Measurements from ENCODE around the gene SET.
"Not testable (repeated sequence)": the region's sequence is repeated elsewhere in the genome, so short reads cannot be mapped to it uniquely, and the experiment has no call there.

SET gene, protein sequence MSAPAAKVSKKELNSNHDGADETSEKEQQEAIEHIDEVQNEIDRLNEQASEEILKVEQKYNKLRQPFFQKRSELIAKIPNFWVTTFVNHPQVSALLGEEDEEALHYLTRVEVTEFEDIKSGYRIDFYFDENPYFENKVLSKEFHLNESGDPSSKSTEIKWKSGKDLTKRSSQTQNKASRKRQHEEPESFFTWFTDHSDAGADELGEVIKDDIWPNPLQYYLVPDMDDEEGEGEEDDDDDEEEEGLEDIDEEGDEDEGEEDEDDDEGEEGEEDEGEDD

DNA sequence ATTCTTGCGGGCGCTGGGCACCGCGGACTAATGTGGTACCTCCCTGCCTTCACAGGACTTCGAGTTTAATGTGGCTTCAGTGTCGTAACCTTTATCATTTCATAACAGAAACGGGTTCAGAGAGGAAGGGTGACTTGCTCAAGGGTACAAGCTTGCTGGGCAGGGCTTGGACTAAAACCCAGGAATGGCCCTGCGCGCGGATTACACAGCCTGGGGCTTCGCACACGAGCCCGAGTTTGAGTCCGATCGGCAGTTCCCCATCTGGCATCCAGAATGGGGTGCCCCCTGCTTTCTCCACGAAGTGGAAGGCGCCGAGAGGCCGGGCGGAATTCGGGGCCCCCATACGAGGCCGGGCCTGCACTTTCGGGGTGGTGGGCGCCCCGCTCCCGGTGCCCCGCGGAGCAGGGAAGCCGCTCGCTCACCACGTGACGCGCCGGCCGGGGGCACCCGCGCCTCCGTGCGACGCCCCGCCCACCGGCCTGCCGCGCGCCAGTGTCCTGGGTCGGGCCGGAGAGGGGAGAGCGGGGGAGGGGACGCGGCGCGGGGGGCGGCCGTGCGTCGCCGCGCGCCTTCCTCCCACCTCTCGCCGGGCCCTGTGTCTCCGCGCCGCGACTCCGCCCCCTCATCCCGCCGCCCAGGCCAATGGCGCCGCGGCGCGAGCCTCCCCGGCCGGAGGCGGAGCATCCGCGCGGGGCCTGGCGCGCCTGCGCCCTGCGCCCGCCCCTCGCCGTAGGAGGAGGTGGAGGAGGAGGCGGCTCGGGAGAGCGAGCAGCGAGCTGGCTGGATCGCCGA lies at the start of gene SET:
SET (plus strand) TSS at position 722 of the 792 bp plus-strand sequence. CDS start 361 bp downstream, outside the sequence.
- DNase-seq, result peak; percentile 98

DNA sequence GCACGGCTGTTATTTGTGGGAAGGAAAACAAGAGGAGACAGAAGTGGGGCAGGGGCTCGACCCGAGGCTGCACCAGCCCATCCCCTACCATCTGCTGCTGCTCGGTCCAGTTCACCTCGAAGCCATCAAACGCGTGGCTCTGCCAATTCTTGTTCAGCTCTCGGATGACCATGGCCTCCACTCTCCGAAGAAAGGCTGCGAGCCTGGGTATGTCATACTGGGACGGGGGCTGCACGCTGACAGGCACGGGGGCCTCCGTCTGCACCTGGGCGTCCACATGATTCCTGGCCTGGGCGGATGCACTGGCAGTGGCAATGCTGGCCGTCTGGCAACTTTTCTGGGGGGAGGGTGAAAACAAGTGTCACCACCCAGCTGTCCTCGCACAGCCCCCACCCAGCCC lies 48.4 kb upstream of the SET start:
- no peak for DNase-seq

GRCh38 chr9:128642675-128643245 lies 46.3 kb upstream of the SET start:
- no peak for DNase-seq

DNA sequence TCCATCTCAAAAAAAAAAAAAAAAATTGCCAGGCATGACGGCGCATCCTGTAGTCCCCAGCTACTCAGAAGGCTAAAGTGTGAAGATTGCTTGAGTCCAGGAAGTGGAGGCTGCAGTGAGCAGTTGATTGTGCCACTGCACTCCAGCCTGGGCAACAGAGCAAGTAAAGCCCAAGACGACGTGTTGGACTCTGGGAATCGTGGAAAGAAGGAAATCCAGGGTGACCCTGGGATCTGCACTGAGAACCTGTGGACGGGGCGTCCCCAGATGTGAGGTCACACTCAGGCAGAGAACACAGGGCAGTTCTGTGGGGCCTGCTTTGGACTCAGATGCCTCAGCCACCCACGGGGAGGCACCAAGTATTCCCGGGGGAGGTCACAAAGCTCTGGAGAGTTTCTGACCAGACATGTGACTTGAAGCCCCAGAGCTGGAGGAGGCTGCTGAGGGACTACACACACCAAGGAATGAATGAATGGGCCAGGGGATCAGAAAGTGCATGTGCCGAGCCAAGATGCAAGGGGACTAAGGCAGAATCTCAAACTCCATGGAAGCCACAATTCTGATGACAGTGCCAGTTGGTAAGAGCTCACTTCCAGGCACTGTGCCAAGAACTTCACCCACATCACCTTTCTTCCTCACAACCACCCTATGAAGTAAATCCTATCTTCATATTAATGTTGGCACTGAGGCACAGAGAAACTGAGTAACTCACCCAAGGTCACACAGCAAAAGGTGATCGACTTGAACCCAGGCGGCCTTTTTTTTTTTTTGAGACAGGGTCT lies 45.3 kb upstream of the SET start:
- no peak for DNase-seq

DNA sequence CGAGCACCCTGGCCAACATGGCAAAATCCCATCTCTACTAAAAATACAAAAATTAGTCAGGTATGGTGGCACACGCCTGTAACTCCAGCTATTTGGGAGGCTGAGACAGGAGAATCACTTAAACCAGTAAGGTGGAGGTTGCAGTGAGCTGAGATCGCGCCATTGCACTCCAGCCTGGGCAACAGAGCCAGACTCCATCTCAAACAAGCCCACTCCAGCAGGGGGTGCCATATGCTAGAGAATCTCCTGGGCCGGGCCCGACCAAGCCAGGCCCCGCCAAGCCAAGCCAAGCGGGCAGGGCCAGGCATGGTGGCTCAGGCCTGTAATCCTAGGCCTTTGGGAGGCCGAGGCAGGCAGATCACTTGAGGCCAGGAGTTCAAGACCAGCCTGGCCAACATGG lies 40.8 kb upstream of the SET start:
- DNase-seq, result peak; percentile 38

GRCh38 chr9:128651798-128652197 lies 37.2 kb upstream of the SET start:
- no peak for DNase-seq

DNA sequence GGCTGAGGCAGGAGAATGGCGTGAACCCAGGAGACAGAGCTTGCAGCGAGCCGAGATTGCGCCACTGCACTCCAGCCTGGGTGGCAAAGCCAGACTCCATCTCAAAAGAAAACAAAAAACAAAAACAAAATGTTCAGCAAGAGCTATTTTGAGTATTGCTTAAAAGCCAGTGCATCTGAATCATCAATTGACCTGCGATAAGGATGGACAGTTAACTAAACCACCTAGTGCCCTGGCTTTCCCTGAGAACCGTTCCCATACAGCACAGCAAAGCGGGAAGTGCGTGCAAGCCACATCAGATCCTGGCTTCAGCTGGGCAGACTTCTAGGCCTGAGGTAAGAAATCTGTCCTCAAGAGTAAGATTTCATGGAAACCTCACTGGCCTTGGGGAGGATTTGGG lies 35.1 kb upstream of the SET start:
- no peak for DNase-seq

DNA sequence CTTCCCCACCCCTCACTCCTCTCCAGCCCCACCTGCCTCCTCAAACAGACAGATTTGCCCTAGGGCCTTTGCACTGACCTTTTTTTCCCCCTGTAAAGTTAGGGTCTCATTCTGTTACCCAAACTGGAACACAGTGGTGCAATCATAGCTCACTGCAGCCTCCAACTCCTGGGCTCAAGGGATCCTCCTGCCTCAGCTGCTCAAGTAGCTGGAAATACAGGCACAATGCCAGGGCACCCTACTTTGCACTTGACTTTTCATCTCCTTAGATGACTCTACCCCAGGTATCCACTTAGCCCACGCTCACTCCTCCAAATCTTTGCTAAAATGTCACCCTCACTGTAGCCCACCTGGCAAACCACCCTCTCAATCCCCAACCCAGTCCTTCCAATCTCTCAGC lies 34.5 kb upstream of the SET start:
- DNase-seq, result no peak

DNA sequence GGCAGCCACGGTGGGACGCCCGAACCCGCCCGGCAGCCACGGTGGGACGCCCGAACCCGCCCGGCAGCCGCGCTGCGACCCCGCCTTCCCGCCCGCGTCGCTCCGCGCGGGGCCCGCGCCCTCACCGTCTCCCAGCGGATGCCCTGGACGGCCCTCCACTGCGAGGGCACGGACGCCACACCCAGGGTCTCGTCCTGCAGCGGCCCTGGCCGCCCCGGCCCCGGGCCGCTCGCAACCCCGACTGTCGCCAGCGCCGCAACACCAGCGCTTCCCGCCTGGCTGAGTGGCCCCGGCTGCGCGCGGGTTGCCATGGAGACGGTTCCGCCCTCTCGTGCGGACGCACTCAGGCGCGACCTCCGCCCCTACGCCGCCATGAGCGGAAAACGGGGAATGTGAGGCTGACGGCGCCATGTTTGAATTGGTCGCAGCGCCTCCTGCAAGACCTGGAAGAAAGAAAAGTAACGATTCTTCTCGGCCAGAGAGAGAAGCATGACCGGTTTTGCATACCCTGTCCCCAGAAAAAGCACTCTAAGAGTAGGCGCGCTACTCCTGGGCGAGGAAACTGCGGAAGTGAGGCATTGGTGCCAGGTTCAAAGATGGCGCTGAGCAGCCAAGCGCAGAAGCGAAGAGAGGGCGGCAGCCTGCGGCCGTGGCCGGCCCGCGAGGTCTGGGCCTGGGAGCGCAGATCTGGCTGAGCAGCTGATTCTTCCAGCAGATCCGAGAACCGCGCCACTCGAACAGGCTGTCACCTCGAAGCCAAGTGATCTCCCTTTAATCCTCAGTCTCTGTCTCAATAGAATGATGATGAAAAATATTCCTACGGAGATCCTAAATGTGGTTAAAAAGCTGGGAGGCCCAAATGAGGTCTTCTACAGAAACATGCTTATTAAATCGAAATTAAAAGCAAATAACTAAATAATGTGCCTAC lies 32.3 kb upstream of the SET start, which contains the start of gene DYNC2I2:
DYNC2I2 (minus strand) TSS at position 432 of the 928 bp plus-strand sequence; CDS start at position 311, 121 bp downstream.
- DNase-seq, result peak; percentile 89

DNA sequence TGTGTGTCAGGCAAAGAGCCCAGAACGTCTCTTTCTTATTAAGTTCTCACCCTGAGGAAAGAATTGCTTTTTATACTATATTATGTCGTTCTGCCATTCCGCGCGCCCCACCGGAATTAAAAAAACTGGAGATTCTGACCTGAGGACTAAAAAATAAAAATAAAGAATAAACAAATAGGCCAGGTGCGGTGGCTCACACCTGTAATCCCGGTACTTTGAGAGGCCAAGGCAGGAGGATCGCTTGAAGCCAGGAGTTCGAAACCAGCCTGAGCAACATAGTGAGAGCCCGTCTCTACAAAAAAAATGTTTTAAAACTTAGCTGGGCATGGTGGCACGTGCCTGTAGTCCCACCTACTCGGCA lies 31.7 kb upstream of the SET start:
- no peak for DNase-seq

- DNase-seq, result no peak
These were observed 31.2 kb upstream of the SET start for GRCh38 chr9:128657796-128658195.

- DNase-seq, result not testable (repeated sequence)
These were observed 22.5 kb upstream of the SET start for GRCh38 chr9:128666481-128666941.

GRCh38 chr9:128669786-128670185 lies 19.2 kb upstream of the SET start:
- no peak for DNase-seq

DNA sequence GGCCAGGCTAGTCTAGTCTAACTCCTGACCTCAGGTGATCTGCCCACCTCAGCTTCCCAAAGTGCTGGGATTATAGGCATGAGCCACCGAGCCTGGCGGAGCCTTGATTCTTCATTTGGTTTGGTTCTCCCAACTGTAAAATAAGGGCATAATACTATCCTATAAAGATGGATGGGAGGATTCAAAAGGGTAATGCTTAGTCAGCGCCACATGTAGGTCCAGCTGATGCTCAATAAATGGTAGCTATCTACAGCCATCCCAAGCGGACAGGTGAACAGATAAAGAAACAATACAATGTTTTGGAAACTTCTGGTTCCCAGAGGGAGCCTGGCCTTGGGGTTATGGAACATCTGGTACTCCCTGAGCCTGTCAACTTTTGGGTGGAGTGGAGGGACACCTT lies 13.6 kb upstream of the SET start:
- no peak for DNase-seq

GRCh38 chr9:128677794-128678193 lies 11.2 kb upstream of the SET start:
- no peak for DNase-seq

- DNase-seq, result no peak
These were observed 5.5 kb upstream of the SET start for GRCh38 chr9:128683340-128684064.

DNA sequence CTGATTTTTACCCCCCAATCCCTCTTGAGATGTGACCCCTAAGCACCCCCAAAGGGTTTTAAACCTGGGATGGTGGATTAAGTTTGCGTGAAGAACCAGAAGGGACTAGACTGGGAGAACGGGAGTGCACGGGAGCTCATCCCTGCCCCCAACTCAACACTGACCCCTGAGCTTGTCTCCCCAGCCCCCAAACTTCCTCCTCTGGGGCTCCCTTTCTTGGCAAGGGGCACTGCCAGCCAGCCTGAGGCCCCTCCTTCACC lies 5.0 kb upstream of the SET start:
- DNase-seq, result no peak

DNA sequence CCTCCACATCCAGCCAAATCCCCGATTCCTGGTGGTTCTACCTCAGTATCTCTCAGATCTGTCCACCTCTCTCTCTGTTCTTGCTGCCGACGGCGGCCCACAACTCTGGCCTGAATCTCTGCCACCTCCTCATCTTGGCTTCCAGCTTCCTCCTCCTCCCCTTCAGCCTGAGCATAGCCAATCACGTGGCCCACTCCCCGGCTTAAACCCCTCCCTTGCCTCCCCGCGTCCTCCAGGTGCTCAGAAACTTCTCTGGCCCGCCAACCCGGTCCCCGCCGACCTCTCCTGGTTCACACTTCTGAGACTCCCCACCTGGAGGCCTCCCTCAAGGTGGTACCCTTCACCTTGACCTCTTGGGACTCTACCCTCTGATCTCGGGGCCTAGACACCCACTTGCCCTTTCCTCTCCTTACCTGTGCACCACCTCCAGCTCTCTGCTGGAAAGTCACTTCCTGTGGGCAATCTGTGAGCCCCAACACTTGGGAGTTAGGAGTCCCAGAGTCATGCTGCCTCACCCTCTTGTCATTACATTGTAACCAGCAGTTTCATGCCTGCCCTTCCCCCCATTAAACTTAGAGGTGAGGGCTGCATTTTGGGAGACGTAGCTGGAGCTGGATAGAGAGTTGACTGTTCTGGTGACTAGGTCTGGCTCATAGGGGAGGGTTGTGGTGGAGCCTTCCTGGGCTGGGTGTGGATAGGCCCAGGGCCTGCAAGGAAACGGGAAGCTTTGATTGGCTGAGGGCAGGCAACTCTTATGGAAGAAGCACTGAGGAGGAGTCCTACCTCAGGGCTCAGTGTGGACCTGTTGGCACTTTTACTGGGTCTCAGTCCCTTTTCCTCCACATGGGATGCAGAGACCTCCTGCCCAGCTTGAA lies 4.5 kb upstream of the SET start:
- peak; percentile 69 for DNase-seq

DNA sequence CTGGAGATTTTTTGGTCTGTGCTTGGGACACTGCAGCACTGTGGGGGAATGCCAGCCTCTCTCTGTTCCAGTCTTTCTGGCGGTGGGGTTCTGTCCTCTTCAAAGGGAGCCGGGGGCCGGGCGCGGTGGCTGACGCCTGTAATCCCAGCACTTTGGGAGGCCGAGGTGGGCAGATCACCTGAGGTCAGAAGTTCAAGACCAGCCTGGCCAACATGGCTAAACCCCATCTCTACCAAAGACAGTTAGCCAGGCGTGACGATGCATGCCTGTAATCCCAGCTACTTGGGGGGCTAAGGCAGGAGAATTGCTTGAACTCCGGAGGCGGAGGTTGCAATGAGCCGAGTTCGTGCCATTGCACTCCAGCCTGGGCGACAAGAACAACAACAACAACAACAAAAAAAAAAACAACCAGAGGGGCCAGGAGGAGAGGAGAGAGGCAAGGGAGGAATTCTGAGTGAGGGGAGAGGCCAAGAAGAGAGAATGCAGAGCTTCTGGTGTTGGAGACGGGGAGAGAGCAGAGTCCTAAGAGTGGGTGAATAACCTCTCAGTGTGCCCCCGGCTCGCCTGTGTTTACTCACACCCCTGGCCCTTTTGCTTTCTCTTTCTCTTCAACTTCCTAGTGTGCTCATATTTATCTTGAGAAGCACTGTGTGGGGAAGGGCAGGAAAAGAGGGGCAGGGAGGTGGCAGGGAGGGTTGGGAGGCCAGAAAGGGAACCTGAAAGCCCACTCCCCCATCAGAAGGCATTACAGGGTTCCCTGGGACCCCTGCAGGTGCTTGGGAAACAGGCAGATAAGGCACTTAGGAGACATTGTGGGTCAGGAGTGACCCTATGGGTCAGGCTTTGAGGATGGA lies 3.2 kb upstream of the SET start:
- DNase-seq, result peak; percentile 55

- DNase-seq, result no peak
These were observed 1.6 kb upstream of the SET start for GRCh38 chr9:128687453-128687852.

Measured in GDM1 (cell line).